Neural cell (in vitro differentiated cells): ENCODE results near the gene SP9. TPM values are rescaled to one million over a fixed set of nuclear protein-coding genes. Genes with fewer than 3 reads are reported as not detected.

Experiments used
- H2AFZ ChIP-seq: fragments of 200-600, 300-800 bp; sonication (generic), shearing (Covaris generic); 2 replicates; pipeline ENCODE4 v1.6.0; 2014; ENCODE audit warnings: low read depth, mild to moderate bottlenecking, antibody characterized with exemption, low read length, moderate library complexity
- H3F3A ChIP-seq: fragments of 200-600 bp; shearing (Covaris generic); 2 replicates; pipeline ENCODE4 v1.6.1; 2016; ENCODE audit warnings: mild to moderate bottlenecking, moderate library complexity, mixed read lengths, antibody characterized with exemption, low read length; ENCODE audit not compliant: insufficient read depth, poor library complexity, severe bottlenecking
- H3K27ac ChIP-seq: fragments of 200-600, 300-800 bp; sonication (generic), shearing (Covaris generic); 2 replicates; pipeline ENCODE4 v1.5.1; 2014; ENCODE audit warnings: mild to moderate bottlenecking, low read length, moderate library complexity
- H3K27me3 ChIP-seq: fragments of 300-800, 200-600 bp; sonication (generic), shearing (Covaris generic); 2 replicates; pipeline ENCODE4 v1.6.0; 2014; ENCODE audit warnings: mild to moderate bottlenecking, low read depth, low read length, moderate library complexity; ENCODE audit not compliant: insufficient read depth
- H3K36me3 ChIP-seq: fragments of 300-800, 200-600 bp; sonication (generic), shearing (Covaris generic); 2 replicates; pipeline ENCODE4 v1.5.1; 2014; ENCODE audit warnings: mild to moderate bottlenecking, antibody characterized with exemption, low read length, moderate library complexity; ENCODE audit not compliant: insufficient read depth
- H3K4me2 ChIP-seq: fragments of 300-800, 200-600 bp; sonication (generic), shearing (Covaris generic); 2 replicates; pipeline ENCODE4 v1.6.0; 2014; ENCODE audit warnings: mild to moderate bottlenecking, low read length
- H3K4me3 ChIP-seq: fragments of 300-800, 200-600 bp; sonication (generic), shearing (Covaris generic); 2 replicates; pipeline ENCODE4 v1.5.1; 2014; ENCODE audit warnings: mild to moderate bottlenecking, low read length, moderate library complexity
- H3K79me2 ChIP-seq: fragments of 200-600 bp; shearing (Covaris generic); replicated peaks from 2 replicates; pipeline ENCODE4 v1.6.0; 2014; ENCODE audit warnings: mild to moderate bottlenecking, low read length, moderate library complexity; ENCODE audit not compliant: insufficient read depth
- H3K9ac ChIP-seq: fragments of 300-800, 200-600 bp; sonication (generic), shearing (Covaris generic); 2 replicates; pipeline ENCODE4 v1.6.1; 2016; ENCODE audit warnings: mild to moderate bottlenecking, low read length, mixed read lengths
- H3K9me2 ChIP-seq: fragments of 200-600 bp; shearing (Covaris generic); 2 replicates; pipeline ENCODE4 v1.6.1; 2016; ENCODE audit warnings: mild to moderate bottlenecking, low read length, mixed read lengths; ENCODE audit not compliant: insufficient read depth
- H3K9me3 ChIP-seq: fragments of 200-600, 300-800 bp; sonication (generic), shearing (Covaris generic); 2 replicates; pipeline ENCODE4 v1.6.1; 2016; ENCODE audit warnings: mild to moderate bottlenecking, mixed run types, low read length, moderate library complexity, mixed read lengths
- H4K20me1 ChIP-seq: fragments of 200-600 bp; shearing (Covaris generic); 2 replicates; pipeline ENCODE4 v1.6.1; 2016; ENCODE audit warnings: mild to moderate bottlenecking, mixed run types; ENCODE audit not compliant: insufficient read depth
- EP300 ChIP-seq: fragments of 450-650 bp; conservative IDR thresholded peaks from 2 replicates; pipeline ENCODE4 v1.6.1; 2014; ENCODE audit warnings: antibody characterized with exemption, mild to moderate bottlenecking, moderate library complexity; ENCODE audit not compliant: poor library complexity, severe bottlenecking
- EZH2 ChIP-seq: fragments of 200-600, 300-800 bp; shearing (Covaris generic), sonication (generic); IDR thresholded peaks from 2 replicates; pipeline ENCODE4 v1.6.1; 2014; ENCODE audit warnings: antibody characterized with exemption, low read length, borderline replicate concordance, mild to moderate bottlenecking; ENCODE audit not compliant: insufficient read depth, poor library complexity, severe bottlenecking
- MXI1 ChIP-seq: fragments of 450-650 bp; conservative IDR thresholded peaks from 2 replicates; pipeline ENCODE4 v1.6.1; 2014; ENCODE audit warnings: antibody characterized with exemption, mild to moderate bottlenecking; ENCODE audit not compliant: poor library complexity, severe bottlenecking
- POLR2AphosphoS5 ChIP-seq: IDR thresholded peaks from 2 replicates; pipeline ENCODE4 v1.6.1; 2012
- RAD21 ChIP-seq: fragments of 450-650 bp; conservative IDR thresholded peaks from 2 replicates; pipeline ENCODE4 v1.6.1; 2014; ENCODE audit warnings: antibody characterized with exemption, mild to moderate bottlenecking, moderate library complexity
- SMC3 ChIP-seq: fragments of 450-650 bp; conservative IDR thresholded peaks from 2 replicates; pipeline ENCODE4 v1.6.1; 2014; ENCODE audit warnings: antibody characterized with exemption, mild to moderate bottlenecking, moderate library complexity; ENCODE audit not compliant: poor library complexity
- TAF1 ChIP-seq: IDR thresholded peaks from 2 replicates; pipeline ENCODE4 v1.6.1; 2012; ENCODE audit warnings: low read depth
- polyA plus RNA-seq: library from polyadenylated mRNA; depleted of rRNA; stranded (reverse); fragments of >200 nt; gene quantifications from 2 replicates; pipeline ENCODE4 v1.2.3, GENCODE V29; 2014
- TF ChIP-seq, protein P1 (sequence below): fragments of 450-650 bp; IDR thresholded peaks from 2 replicates; pipeline ENCODE4 v1.5.1; 2014; ENCODE audit warnings: antibody characterized with exemption, mild to moderate bottlenecking, moderate library complexity; ENCODE audit not compliant: poor library complexity, severe bottlenecking
- TF ChIP-seq, protein P2 (sequence below): IDR thresholded peaks from 2 replicates; pipeline ENCODE4 v1.6.1; 2012; ENCODE audit warnings: borderline replicate concordance

The SP9 gene
- polyA plus RNA-seq, 1 donor from 2014 or later, result 1.6 TPM

DNA sequence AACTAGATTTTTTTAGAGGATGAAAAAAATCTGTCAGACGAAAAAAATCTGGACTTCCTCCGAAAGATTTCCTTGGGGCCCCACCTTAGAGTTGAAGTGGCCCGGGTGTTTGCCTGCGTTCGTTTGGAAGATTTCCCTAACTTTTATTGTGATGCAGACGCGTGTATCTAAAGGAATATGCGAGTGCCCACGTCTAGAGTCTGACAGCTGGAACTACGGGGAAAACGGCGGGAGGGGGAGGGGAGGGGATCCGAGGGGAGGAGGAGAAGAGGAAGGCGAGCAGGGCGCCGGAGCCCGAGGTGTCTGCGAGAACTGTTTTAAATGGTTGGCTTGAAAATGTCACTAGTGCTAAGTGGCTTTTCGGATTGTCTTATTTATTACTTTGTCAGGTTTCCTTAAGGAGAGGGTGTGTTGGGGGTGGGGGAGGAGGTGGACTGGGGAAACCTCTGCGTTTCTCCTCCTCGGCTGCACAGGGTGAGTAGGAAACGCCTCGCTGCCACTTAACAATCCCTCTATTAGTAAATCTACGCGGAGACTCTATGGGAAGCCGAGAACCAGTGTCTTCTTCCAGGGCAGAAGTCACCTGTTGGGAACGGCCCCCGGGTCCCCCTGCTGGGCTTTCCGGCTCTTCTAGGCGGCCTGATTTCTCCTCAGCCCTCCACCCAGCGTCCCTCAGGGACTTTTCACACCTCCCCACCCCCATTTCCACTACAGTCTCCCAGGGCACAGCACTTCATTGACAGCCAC lies 2.4 kb upstream of the SP9 start:
- Histone ChIP-seq H2AFZ (no peak overlapping the region), H3K9ac (no peak overlapping the region), H3K9me2 (no peaks in the 10 kb centered on the region), H3K27me3 (peaks cover 98% of the 10 kb centered on the region), H3F3A (peaks cover 4% of the 10 kb centered on the region), H3K36me3 (no peaks in the 10 kb centered on the region), H3K4me2 (peak overlapping the region; percentile 6), H3K9me3 (no peaks in the 10 kb centered on the region), H3K27ac (no peak overlapping the region), H3K79me2 (peaks cover 8% of the 10 kb centered on the region), H3K4me3 (peak overlapping the region; percentile 33), H4K20me1 (no peaks in the 10 kb centered on the region)
- TF ChIP-seq POLR2AphosphoS5, result no peak
- TF ChIP-seq RAD21, result peak; percentile 17
- TF ChIP-seq EP300, result no peak

DNA sequence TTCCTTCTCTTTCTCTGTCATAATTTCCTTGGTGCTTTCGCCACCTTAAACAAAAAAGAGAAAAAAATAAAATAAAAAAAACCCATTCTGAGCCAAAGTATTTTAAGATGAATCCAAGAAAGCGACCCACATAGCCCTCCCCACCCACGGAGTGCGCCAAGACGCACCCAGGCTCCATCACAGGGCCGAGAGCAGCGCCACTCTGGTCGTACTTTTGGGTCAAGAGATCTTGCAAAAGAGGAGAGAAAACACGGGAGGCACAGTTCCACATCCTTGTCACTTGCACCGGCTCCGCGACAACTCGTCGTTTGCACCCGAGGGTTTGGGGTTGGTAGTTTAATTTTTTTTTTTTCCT lies 1.8 kb upstream of the SP9 start:
- Histone ChIP-seq H3K9me3 (no peaks in the 10 kb centered on the region), H3K27ac (no peak overlapping the region), H2AFZ (no peak overlapping the region), H3K36me3 (no peaks in the 10 kb centered on the region), H3K4me2 (no peak overlapping the region), H3K4me3 (no peak overlapping the region), H3F3A (peaks cover 4% of the 10 kb centered on the region), H3K9ac (no peak overlapping the region), H4K20me1 (no peaks in the 10 kb centered on the region), H3K27me3 (peaks cover 98% of the 10 kb centered on the region), H3K79me2 (peaks cover 14% of the 10 kb centered on the region), H3K9me2 (no peaks in the 10 kb centered on the region)
- TF ChIP-seq EZH2 (no peak), EP300 (no peak)

DNA sequence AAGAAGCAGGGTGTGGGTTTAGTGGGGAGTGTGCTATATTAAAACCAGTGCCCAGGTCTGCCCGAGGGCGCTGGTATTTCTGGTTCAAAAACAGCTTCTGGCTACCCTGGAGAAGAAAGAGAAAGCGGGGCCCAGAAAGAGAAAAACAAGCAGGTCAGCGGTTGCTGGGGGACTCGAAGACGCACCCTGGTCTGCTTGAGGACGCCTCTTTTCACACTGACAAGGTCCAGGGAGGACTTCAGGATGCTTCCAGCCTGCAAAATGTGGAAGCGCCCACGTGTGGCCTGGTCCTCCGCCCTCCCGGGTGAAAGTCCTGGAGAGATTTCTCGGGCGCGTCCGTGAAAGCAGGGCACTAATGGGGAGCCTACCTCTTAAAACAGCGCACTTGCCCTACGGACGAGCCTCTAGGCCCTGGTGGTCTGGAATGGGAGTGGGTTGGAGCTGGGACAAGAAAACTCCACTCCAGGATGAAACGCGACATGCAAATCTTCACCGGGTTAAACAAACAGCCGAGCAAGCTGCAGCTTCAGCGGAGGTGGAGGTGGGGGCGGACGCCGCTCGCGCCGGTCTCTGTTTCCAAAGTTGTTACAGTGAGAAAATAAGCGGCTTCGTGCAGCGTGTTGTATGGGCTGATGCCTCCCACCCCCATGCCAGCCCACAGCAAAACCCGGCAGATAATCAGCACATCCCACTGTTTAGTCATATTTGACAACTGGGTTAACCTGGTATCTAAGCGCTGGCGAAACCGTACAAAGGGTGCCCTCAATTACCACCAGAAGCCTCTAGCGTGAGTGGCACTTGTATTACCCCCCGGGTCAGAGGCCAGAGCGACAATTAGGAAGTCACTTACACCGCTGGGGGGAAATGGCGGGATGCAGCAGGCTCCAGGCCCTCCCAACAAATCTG lies 1.1 kb upstream of the SP9 start:
- no peak overlapping the region for H3K27ac ChIP-seq
- no peaks in the 10 kb centered on the region for H3K36me3 ChIP-seq
- no peak overlapping the region for H3K4me3 ChIP-seq
- no peaks in the 10 kb centered on the region for H4K20me1 ChIP-seq
- H3K9me2 ChIP-seq, result no peaks in the 10 kb centered on the region
- H3K9me3 ChIP-seq, result no peaks in the 10 kb centered on the region
- peaks cover 99% of the 10 kb centered on the region for H3K27me3 ChIP-seq
- no peak overlapping the region for H3K4me2 ChIP-seq
- no peak overlapping the region for H2AFZ ChIP-seq
- peaks cover 4% of the 10 kb centered on the region for H3F3A ChIP-seq
- no peak overlapping the region for H3K9ac ChIP-seq
- TF ChIP-seq, protein P1, sequence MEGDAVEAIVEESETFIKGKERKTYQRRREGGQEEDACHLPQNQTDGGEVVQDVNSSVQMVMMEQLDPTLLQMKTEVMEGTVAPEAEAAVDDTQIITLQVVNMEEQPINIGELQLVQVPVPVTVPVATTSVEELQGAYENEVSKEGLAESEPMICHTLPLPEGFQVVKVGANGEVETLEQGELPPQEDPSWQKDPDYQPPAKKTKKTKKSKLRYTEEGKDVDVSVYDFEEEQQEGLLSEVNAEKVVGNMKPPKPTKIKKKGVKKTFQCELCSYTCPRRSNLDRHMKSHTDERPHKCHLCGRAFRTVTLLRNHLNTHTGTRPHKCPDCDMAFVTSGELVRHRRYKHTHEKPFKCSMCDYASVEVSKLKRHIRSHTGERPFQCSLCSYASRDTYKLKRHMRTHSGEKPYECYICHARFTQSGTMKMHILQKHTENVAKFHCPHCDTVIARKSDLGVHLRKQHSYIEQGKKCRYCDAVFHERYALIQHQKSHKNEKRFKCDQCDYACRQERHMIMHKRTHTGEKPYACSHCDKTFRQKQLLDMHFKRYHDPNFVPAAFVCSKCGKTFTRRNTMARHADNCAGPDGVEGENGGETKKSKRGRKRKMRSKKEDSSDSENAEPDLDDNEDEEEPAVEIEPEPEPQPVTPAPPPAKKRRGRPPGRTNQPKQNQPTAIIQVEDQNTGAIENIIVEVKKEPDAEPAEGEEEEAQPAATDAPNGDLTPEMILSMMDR, result no peak
- TF ChIP-seq, protein P2, sequence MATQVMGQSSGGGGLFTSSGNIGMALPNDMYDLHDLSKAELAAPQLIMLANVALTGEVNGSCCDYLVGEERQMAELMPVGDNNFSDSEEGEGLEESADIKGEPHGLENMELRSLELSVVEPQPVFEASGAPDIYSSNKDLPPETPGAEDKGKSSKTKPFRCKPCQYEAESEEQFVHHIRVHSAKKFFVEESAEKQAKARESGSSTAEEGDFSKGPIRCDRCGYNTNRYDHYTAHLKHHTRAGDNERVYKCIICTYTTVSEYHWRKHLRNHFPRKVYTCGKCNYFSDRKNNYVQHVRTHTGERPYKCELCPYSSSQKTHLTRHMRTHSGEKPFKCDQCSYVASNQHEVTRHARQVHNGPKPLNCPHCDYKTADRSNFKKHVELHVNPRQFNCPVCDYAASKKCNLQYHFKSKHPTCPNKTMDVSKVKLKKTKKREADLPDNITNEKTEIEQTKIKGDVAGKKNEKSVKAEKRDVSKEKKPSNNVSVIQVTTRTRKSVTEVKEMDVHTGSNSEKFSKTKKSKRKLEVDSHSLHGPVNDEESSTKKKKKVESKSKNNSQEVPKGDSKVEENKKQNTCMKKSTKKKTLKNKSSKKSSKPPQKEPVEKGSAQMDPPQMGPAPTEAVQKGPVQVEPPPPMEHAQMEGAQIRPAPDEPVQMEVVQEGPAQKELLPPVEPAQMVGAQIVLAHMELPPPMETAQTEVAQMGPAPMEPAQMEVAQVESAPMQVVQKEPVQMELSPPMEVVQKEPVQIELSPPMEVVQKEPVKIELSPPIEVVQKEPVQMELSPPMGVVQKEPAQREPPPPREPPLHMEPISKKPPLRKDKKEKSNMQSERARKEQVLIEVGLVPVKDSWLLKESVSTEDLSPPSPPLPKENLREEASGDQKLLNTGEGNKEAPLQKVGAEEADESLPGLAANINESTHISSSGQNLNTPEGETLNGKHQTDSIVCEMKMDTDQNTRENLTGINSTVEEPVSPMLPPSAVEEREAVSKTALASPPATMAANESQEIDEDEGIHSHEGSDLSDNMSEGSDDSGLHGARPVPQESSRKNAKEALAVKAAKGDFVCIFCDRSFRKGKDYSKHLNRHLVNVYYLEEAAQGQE, result no peak
- TF ChIP-seq SMC3 (no peak), RAD21 (no peak), MXI1 (no peak), EZH2 (no peak), TAF1 (no peak), EP300 (no peak), POLR2AphosphoS5 (no peak)
- H3K79me2 ChIP-seq, result peaks cover 21% of the 10 kb centered on the region
